ENCODE results near the gene KRTAP12-2.
"Not testable (repeated sequence)": the region's sequence is repeated elsewhere in the genome, so short reads cannot be mapped to it uniquely, and the experiment has no call there.

The KRTAP12-2 gene

GRCh38 chr21:44648557-44649311 is 18.0 kb downstream of the KRTAP12-2 start:
- no peak for DNase-seq (ENCODE audit: low spot score)
- H2AFZ ChIP-seq (ENCODE audit: low read length), result no peak overlapping the region
- peak overlapping the region; percentile 79 for H3K18ac ChIP-seq (ENCODE audit: low read length)
- H3K9me3 ChIP-seq (replicated peaks in 1 of 2; ENCODE audit: control insufficient read depth in 2 of 2, insufficient read depth in 1 of 2, low read depth in 1 of 2, low read length in 2 of 2), result peaks cover 0 to 4% of the 10 kb centered on the region in 2 donors
- H3K23ac ChIP-seq (ENCODE audit: low read depth, low read length, poor library complexity), result no peak overlapping the region
- H2BK15ac ChIP-seq (ENCODE audit: low read length), result no peak overlapping the region
- H3K4ac ChIP-seq (ENCODE audit: low read length), result no peak overlapping the region
- H3K79me1 ChIP-seq (ENCODE audit: low read depth, low read length), result no peaks in the 10 kb centered on the region
- H3K4me1 ChIP-seq (ENCODE audit: control insufficient read depth in 2 of 2, insufficient read depth in 1 of 2, low read depth in 1 of 2, low read length in 2 of 2), result peaks cover 0 to 3% of the 10 kb centered on the region in 2 donors
- H3K27ac ChIP-seq (replicated peaks; ENCODE audit: low read length), result no peak overlapping the region
- no peak overlapping the region for H2BK12ac ChIP-seq (ENCODE audit: low read length)
- no peak overlapping the region for H3K4me3 ChIP-seq (ENCODE audit: low read length in 2 of 2)
- H3K4me2 ChIP-seq (ENCODE audit: insufficient read depth, low read length, poor library complexity, severe bottlenecking), result no peak overlapping the region
- H2AK5ac ChIP-seq (ENCODE audit: low read depth, low read length), result peak overlapping the region; percentile 72
- no peak overlapping the region for H4K91ac ChIP-seq (ENCODE audit: low read depth, low read length, poor library complexity)
- H3K14ac ChIP-seq (ENCODE audit: low read length), result no peak overlapping the region
- H3K27me3 ChIP-seq (ENCODE audit: control insufficient read depth in 3 of 3, insufficient read depth in 3 of 3, low read depth in 1 of 3, low read length in 3 of 3), result peaks cover 0 to 15% (median 0%) of the 10 kb centered on the region in 3 experiments
- no peak overlapping the region for H2BK5ac ChIP-seq (ENCODE audit: low read length)
- H3K36me3 ChIP-seq (replicated peaks in 1 of 2; ENCODE audit: control insufficient read depth in 2 of 2, insufficient read depth in 2 of 2, low read length in 2 of 2), result no peaks in the 10 kb centered on the region
- no peak overlapping the region for H3K9ac ChIP-seq (ENCODE audit: low read depth, low read length, poor library complexity)
- H4K8ac ChIP-seq (ENCODE audit: low read depth, low read length), result peak overlapping the region; percentile 95
- no peak overlapping the region for H2BK120ac ChIP-seq (ENCODE audit: low read depth, low read length)
- no CpG with 5 or more reads among the region's 33 CpGs for WGBS, 2 donors (ENCODE audit: extremely low coverage in 2 of 2, insufficient read length in 2 of 2, insufficient replicate concordance in 1 of 2)

- H2AK5ac ChIP-seq (ENCODE audit: low read depth, low read length), result peak overlapping the region; percentile 74
- H2AFZ ChIP-seq (ENCODE audit: low read length), result peak overlapping the region; percentile 11
- H3K27ac ChIP-seq (replicated peaks; ENCODE audit: low read length), result no peak overlapping the region
- no peak overlapping the region for H3K4me2 ChIP-seq (ENCODE audit: insufficient read depth, low read length, poor library complexity, severe bottlenecking)
- no CpG with 5 or more reads among the region's 8 CpGs for WGBS, 2 donors (ENCODE audit: extremely low coverage in 2 of 2, insufficient read length in 2 of 2, insufficient replicate concordance in 1 of 2)
- no peak overlapping the region for H2BK5ac ChIP-seq (ENCODE audit: low read length)
- H3K9ac ChIP-seq (ENCODE audit: low read depth, low read length, poor library complexity), result peak overlapping the region; percentile 73
- peak overlapping the region; percentile 91 for H3K18ac ChIP-seq (ENCODE audit: low read length)
- DNase-seq (ENCODE audit: low spot score), result no peak
- peak overlapping the region; percentile 97 for H2BK12ac ChIP-seq (ENCODE audit: low read length)
- H4K91ac ChIP-seq (ENCODE audit: low read depth, low read length, poor library complexity), result peak overlapping the region; percentile 66
- H3K14ac ChIP-seq (ENCODE audit: low read length), result peak overlapping the region; percentile 92
- H3K23ac ChIP-seq (ENCODE audit: low read depth, low read length, poor library complexity), result peak overlapping the region; percentile 58
- H3K4ac ChIP-seq (ENCODE audit: low read length), result no peak overlapping the region
- no peaks in the 10 kb centered on the region for H3K79me1 ChIP-seq (ENCODE audit: low read depth, low read length)
- H2BK120ac ChIP-seq (ENCODE audit: low read depth, low read length), result no peak overlapping the region
- peaks cover 0 to 3% of the 10 kb centered on the region in 2 donors for H3K4me1 ChIP-seq (ENCODE audit: control insufficient read depth in 2 of 2, insufficient read depth in 1 of 2, low read depth in 1 of 2, low read length in 2 of 2)
- peaks cover 4% of the 10 kb centered on the region in 2 donors for H3K9me3 ChIP-seq (replicated peaks in 1 of 2; ENCODE audit: control insufficient read depth in 2 of 2, insufficient read depth in 1 of 2, low read depth in 1 of 2, low read length in 2 of 2)
- peaks cover 0 to 15% (median 0%) of the 10 kb centered on the region in 3 experiments for H3K27me3 ChIP-seq (ENCODE audit: control insufficient read depth in 3 of 3, insufficient read depth in 3 of 3, low read depth in 1 of 3, low read length in 3 of 3)
- H3K36me3 ChIP-seq (replicated peaks in 1 of 2; ENCODE audit: control insufficient read depth in 2 of 2, insufficient read depth in 2 of 2, low read length in 2 of 2), result no peaks in the 10 kb centered on the region
- peak overlapping the region; percentile 50 for H4K8ac ChIP-seq (ENCODE audit: low read depth, low read length)
- H3K4me3 ChIP-seq (ENCODE audit: low read length in 2 of 2), result no peak overlapping the region
- H2BK15ac ChIP-seq (ENCODE audit: low read length), result peak overlapping the region; percentile 72
These were observed 19.5 kb downstream of the KRTAP12-2 start for GRCh38 chr21:44647222-44647552.

GRCh38 chr21:44646366-44647221 is 20.1 kb downstream of the KRTAP12-2 start, which contains the start of gene KRTAP10-11:
KRTAP10-11 (plus strand) TSS chr21:44646414; CDS start chr21:44646459, 45 bp downstream.
- not testable (repeated sequence) for H3K79me1 ChIP-seq (ENCODE audit: low read depth, low read length); H2BK5ac ChIP-seq (ENCODE audit: low read length)
- no CpG with 5 or more reads among the region's 21 CpGs for WGBS, 2 donors (ENCODE audit: extremely low coverage in 2 of 2, insufficient read length in 2 of 2, insufficient replicate concordance in 1 of 2)

GRCh38 chr21:44644878-44645277 is 21.8 kb downstream of the KRTAP12-2 start:
- H3K9ac ChIP-seq (ENCODE audit: low read depth, low read length, poor library complexity), result no peak overlapping the region
- no peak overlapping the region for H3K18ac ChIP-seq (ENCODE audit: low read length)
- no peak overlapping the region for H3K4me2 ChIP-seq (ENCODE audit: insufficient read depth, low read length, poor library complexity, severe bottlenecking)
- peaks cover 0 to 3% of the 10 kb centered on the region in 2 donors for H3K4me1 ChIP-seq (ENCODE audit: control insufficient read depth in 2 of 2, insufficient read depth in 1 of 2, low read depth in 1 of 2, low read length in 2 of 2)
- H3K9me3 ChIP-seq (replicated peaks in 1 of 2; ENCODE audit: control insufficient read depth in 2 of 2, insufficient read depth in 1 of 2, low read depth in 1 of 2, low read length in 2 of 2), result peaks cover 4 to 6% of the 10 kb centered on the region in 2 donors
- no peak overlapping the region for H2AK5ac ChIP-seq (ENCODE audit: low read depth, low read length)
- no peak overlapping the region for H2BK15ac ChIP-seq (ENCODE audit: low read length)
- peaks cover 0 to 15% (median 0%) of the 10 kb centered on the region in 3 experiments for H3K27me3 ChIP-seq (ENCODE audit: control insufficient read depth in 3 of 3, insufficient read depth in 3 of 3, low read depth in 1 of 3, low read length in 3 of 3)
- no peak overlapping the region for H3K23ac ChIP-seq (ENCODE audit: low read depth, low read length, poor library complexity)
- H2BK120ac ChIP-seq (ENCODE audit: low read depth, low read length), result no peak overlapping the region
- no peak overlapping the region for H3K4me3 ChIP-seq (ENCODE audit: low read length in 2 of 2)
- H3K14ac ChIP-seq (ENCODE audit: low read length), result no peak overlapping the region
- no peak overlapping the region for H4K91ac ChIP-seq (ENCODE audit: low read depth, low read length, poor library complexity)
- no peak overlapping the region for H3K4ac ChIP-seq (ENCODE audit: low read length)
- no peak overlapping the region for H4K8ac ChIP-seq (ENCODE audit: low read depth, low read length)
- H3K27ac ChIP-seq (replicated peaks; ENCODE audit: low read length), result no peak overlapping the region
- H3K36me3 ChIP-seq (replicated peaks in 1 of 2; ENCODE audit: control insufficient read depth in 2 of 2, insufficient read depth in 2 of 2, low read length in 2 of 2), result no peaks in the 10 kb centered on the region
- no peak overlapping the region for H2BK12ac ChIP-seq (ENCODE audit: low read length)
- no peak overlapping the region for H2AFZ ChIP-seq (ENCODE audit: low read length)
- no CpG with 5 or more reads among the region's 2 CpGs for WGBS, 2 donors (ENCODE audit: extremely low coverage in 2 of 2, insufficient read length in 2 of 2, insufficient replicate concordance in 1 of 2)
- H3K79me1 ChIP-seq (ENCODE audit: low read depth, low read length), result no peaks in the 10 kb centered on the region
- no peak for DNase-seq (ENCODE audit: low spot score)
- no peak overlapping the region for H2BK5ac ChIP-seq (ENCODE audit: low read length)

More at GRCh38 chr21:44646366-44647221, 20.1 kb downstream of the KRTAP12-2 start, which contains the start of gene KRTAP10-11:
- DNase-seq (ENCODE audit: low spot score); H3K4me3 ChIP-seq (ENCODE audit: low read length in 2 of 2); H3K4me2 ChIP-seq (ENCODE audit: insufficient read depth, low read length, poor library complexity, severe bottlenecking); H2AFZ ChIP-seq (ENCODE audit: low read length); H3K9me3 ChIP-seq (replicated peaks in 1 of 2; ENCODE audit: control insufficient read depth in 2 of 2, insufficient read depth in 1 of 2, low read depth in 1 of 2, low read length in 2 of 2); H3K4me1 ChIP-seq (ENCODE audit: control insufficient read depth in 2 of 2, insufficient read depth in 1 of 2, low read depth in 1 of 2, low read length in 2 of 2); H3K27ac ChIP-seq (replicated peaks; ENCODE audit: low read length); H3K36me3 ChIP-seq (replicated peaks in 1 of 2; ENCODE audit: control insufficient read depth in 2 of 2, insufficient read depth in 2 of 2, low read length in 2 of 2); H2BK120ac ChIP-seq (ENCODE audit: low read depth, low read length): not testable (repeated sequence)
- Histone ChIP-seq H3K14ac (ENCODE audit: low read length) (peak within 1 kb of the TSS; percentile 92), H4K91ac (ENCODE audit: low read depth, low read length, poor library complexity) (peak within 1 kb of the TSS; percentile 66), H3K4ac (ENCODE audit: low read length) (peak within 1 kb of the TSS; percentile 41), H3K9ac (ENCODE audit: low read depth, low read length, poor library complexity) (peak within 1 kb of the TSS; percentile 73), H3K23ac (ENCODE audit: low read depth, low read length, poor library complexity) (peak within 1 kb of the TSS; percentile 58), H3K18ac (ENCODE audit: low read length) (peak within 1 kb of the TSS; percentile 91), H2BK15ac (ENCODE audit: low read length) (peak within 1 kb of the TSS; percentile 72), H2BK12ac (ENCODE audit: low read length) (peak within 1 kb of the TSS; percentile 97), H4K8ac (ENCODE audit: low read depth, low read length) (peak within 1 kb of the TSS; percentile 50), H3K27me3 (ENCODE audit: control insufficient read depth in 3 of 3, insufficient read depth in 3 of 3, low read depth in 1 of 3, low read length in 3 of 3) (peaks cover 0 to 15% (median 0%) of the 10 kb centered on the region in 3 experiments), H2AK5ac (ENCODE audit: low read depth, low read length) (peak within 1 kb of the TSS; percentile 74)
